ENCODE data around the gene ANHX.

ANHX gene

GRCh38 chr12:133202493-133203343 lies 33.0 kb downstream of the ANHX start:
- no peak for DNase-seq

GRCh38 chr12:133201888-133202287 lies 33.8 kb downstream of the ANHX start:
- DNase-seq = no peak

- no peak for DNase-seq
Measured at GRCh38 chr12:133192847-133193246, 42.8 kb downstream of the ANHX start.

- no peak for DNase-seq
Measured at GRCh38 chr12:133190176-133190575, 45.5 kb downstream of the ANHX start.

- peak; percentile 94 for DNase-seq
Measured at GRCh38 chr12:133181238-133181959, 54.3 kb downstream of the ANHX start, which contains the start of gene ZNF268. TSS of gene ZNF268 (plus strand) at chr12:133181495. CDS start at chr12:133181998, 503 bp downstream.

GRCh38 chr12:133180669-133181068 lies 55.0 kb downstream of the ANHX start:
- DNase-seq = no peak

- DNase-seq = no peak
Measured at GRCh38 chr12:133174901-133175300, 60.8 kb downstream of the ANHX start.

- no peak for DNase-seq
Measured at GRCh38 chr12:133172491-133172890, 63.2 kb downstream of the ANHX start.
